GM15510 (cell line): Measurements from ENCODE around the gene MAPKBP1.

ENCODE experiments used
- POLR2A ChIP-seq: IDR thresholded peaks from 3 replicates; pipeline ENCODE4 v1.6.1; 2011; ENCODE audit warnings: borderline replicate concordance; ENCODE audit not compliant: insufficient read length; ENCODE audit errors: extremely low read depth

The MAPKBP1 gene, protein sequence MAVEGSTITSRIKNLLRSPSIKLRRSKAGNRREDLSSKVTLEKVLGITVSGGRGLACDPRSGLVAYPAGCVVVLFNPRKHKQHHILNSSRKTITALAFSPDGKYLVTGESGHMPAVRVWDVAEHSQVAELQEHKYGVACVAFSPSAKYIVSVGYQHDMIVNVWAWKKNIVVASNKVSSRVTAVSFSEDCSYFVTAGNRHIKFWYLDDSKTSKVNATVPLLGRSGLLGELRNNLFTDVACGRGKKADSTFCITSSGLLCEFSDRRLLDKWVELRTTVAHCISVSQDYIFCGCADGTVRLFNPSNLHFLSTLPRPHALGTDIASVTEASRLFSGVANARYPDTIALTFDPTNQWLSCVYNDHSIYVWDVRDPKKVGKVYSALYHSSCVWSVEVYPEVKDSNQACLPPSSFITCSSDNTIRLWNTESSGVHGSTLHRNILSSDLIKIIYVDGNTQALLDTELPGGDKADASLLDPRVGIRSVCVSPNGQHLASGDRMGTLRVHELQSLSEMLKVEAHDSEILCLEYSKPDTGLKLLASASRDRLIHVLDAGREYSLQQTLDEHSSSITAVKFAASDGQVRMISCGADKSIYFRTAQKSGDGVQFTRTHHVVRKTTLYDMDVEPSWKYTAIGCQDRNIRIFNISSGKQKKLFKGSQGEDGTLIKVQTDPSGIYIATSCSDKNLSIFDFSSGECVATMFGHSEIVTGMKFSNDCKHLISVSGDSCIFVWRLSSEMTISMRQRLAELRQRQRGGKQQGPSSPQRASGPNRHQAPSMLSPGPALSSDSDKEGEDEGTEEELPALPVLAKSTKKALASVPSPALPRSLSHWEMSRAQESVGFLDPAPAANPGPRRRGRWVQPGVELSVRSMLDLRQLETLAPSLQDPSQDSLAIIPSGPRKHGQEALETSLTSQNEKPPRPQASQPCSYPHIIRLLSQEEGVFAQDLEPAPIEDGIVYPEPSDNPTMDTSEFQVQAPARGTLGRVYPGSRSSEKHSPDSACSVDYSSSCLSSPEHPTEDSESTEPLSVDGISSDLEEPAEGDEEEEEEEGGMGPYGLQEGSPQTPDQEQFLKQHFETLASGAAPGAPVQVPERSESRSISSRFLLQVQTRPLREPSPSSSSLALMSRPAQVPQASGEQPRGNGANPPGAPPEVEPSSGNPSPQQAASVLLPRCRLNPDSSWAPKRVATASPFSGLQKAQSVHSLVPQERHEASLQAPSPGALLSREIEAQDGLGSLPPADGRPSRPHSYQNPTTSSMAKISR (N-terminal part only)

GRCh38 chr15:41774062-41774881 lies at the start of gene MAPKBP1:
Gene MAPKBP1 (plus strand): TSS chr15:41774484. CDS start chr15:41775276, 792 bp downstream.
- peak; percentile 54 for TF ChIP-seq POLR2A

GRCh38 chr15:41727143-41727542 lies 47.1 kb upstream of the MAPKBP1 start:
- no peak for TF ChIP-seq POLR2A

DNA sequence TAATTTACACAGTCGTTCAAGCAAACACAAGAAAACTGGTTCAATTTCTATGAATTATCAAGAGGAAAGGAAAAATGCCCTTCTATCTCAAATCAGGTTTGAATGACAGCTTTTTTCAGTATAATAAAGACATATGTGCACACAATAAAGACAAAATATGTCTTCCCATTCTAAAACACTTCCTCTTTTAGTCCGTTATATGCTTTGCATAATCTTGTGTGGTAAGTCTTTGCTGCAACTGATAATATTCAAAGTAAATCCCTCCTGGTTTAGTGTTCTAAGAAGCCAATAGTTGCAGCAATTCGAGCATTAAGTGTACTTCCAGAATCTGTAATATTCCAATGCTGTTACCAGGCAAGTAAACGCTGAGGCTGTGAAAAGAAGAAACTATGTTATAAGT lies 43.7 kb upstream of the MAPKBP1 start:
- no peak for TF ChIP-seq POLR2A

GRCh38 chr15:41732483-41732882 lies 41.8 kb upstream of the MAPKBP1 start:
- no peak for TF ChIP-seq POLR2A

DNA sequence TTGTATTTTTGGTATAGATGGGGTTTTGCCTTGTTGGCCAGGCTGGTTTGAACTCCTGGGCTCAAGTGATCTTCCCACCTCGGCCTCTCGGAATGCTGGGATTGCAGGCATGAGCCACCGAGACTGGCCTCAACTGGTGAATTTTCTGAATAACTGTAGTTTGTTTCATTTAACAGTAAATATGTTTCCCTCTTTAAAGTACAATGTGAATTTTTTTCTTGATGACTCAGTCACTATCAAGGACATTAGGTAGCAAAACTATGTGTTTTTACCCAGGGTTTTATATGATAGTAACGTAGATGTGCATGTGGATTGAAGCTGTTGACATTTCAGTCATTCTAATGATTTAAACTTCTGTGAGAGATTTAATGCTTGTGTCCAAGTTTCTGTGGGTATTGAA lies 40.2 kb upstream of the MAPKBP1 start:
- no peak for TF ChIP-seq POLR2A

- TF ChIP-seq POLR2A = no peak
These were observed 39.2 kb upstream of the MAPKBP1 start for GRCh38 chr15:41735046-41735445.

DNA sequence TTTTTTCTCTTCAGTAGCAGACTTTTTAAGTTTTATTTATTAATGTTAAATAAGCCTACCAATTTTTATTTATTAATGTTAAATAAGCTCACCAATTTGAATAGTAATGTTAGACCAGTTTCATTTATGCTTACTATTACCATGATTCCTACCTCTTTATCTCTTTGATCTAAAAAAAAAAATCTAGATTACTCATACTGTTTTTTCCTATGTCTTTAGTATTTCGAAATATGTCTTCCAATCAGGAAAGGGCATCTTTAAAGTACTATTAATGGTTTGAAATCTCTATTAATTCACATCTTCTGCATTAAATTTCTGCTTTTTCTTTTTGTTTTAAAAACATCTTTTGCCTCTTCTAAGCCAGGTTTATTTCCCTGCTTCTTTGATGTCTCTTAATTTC lies 27.5 kb upstream of the MAPKBP1 start:
- no peak for TF ChIP-seq POLR2A

DNA sequence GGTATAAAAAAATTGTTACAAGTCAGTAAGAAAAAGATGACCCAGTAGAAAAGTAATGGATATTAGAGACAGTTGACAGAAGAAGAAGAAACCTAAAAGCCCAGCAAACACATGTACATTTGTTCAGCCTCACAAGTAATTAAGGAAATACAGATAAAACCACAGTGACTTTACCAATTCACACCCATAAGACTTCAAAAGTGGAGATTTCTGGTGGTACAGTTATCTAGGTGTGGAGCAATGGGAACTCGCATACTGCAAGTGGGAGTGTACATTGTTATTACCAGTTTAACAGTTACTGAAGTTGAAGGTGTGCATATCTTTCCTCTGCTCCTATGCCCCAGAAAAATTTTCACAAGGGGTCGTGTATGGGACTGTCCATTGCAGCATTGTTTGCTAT lies 18.1 kb upstream of the MAPKBP1 start:
- TF ChIP-seq POLR2A = no peak

- no peak for TF ChIP-seq POLR2A
These were observed 1.5 kb upstream of the MAPKBP1 start for GRCh38 chr15:41772720-41773331.

DNA sequence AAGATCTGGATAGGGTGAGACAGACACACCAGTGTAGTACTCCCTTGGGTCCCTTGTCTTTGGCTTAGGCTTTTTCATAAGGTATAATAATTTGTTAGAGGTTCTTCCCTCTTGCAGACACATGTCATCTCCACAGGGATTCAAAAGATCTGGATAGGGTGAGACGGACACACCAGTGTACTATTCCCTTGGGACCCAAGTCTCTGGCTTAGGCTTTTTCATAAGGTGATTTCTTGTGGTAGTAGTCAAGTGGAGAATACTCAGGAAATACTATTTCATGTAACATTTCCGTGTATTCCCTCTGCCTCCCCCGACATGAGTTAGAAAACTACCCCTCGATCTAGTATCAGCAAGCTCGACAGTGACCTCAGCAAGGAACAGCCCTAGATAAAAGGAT lies 954 bp upstream of the MAPKBP1 start:
- no peak for TF ChIP-seq POLR2A

DNA sequence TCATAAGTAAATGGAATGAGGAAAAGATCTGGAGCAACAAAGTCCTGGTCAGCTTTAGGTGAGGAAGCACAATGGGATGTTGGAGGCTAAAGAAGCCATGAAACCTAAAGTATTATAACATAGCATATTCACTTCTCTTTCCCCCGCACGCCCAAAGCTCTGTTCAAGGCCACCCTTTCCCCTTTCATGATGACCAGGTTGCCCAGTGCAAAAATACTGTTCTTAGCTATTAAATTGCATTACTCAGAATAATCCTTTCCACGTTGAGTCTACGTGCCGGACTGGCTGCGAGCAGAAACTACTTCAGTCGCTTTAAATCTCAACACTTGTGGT lies 589 bp upstream of the MAPKBP1 start:
- TF ChIP-seq POLR2A = no peak

DNA sequence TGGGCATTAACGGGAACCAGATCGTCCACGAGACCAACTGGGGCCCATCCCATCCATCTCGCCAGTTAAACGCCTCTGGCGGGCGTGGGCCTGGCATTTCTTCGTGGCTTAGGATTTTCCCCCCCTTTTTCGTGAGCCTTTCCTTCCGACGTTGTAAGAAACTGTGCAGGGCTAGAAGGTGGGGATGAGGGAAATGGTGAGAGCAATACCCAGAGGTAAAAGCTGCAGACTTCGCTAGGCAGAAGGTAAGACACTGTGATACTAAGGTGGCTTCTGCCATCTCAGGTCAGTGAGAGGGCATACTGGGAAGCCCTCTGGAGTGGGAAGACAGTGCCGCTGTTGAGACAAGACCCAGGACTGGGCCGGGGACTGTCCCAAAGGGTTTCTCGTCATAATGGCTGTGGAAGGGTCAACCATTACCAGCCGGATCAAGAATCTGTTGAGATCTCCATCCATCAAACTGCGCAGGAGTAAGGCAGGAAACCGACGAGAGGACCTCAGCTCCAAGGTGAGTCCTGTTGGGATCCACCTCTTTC lies 666 bp downstream of the MAPKBP1 start:
- TF ChIP-seq POLR2A = no peak

DNA sequence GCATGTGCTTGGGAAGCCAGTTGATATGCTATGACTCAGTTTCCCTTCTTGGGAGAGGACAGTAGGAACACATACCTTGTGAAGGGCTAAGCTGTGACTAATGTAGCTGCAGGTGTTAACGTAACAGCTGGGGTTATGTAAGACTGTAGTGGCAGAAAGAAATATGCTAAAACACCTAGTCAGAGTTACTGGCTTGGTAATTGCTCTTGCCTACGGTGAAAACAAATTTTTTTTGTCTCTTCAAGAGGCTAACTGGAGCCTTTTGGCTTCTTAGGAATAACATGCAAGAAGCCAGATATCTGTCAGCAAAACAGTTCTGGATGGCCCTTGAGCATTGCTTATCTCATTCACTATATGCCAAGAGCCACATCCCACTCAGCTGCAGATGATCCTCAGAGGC lies 1.4 kb downstream of the MAPKBP1 start:
- no peak for TF ChIP-seq POLR2A

- TF ChIP-seq POLR2A = no peak
These were observed 3.2 kb downstream of the MAPKBP1 start for GRCh38 chr15:41777421-41777973.

DNA sequence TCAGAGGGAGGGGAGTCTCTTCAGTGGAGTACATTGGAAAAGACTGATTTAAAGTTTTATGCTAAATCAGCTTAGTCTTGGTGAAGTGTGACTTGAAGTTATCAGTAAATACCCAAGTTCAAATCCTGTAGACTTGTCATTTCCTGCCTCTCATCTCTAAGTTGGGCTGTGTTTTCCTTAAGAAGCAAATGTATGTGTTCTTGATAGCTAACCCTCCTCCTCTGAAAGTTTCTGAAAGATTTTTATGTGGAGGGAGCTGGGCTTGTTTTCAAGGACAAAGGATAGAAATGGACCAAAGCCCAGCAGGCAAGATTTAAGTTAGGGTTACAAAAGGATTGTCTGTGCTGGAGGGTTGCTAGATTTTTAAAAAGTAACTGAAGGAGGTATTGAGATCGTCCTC lies 4.2 kb downstream of the MAPKBP1 start:
- no peak for TF ChIP-seq POLR2A
